Smooth muscle cell of the brain vasculature (primary cell): ENCODE data around the gene ZBTB4.
"Not testable (repeated sequence)": the region's sequence is repeated elsewhere in the genome, so short reads cannot be mapped to it uniquely, and the experiment has no call there.

Experiments used
- DNase-seq: peaks from one replicate; pipeline ENCODE4 v3.0.0-alpha.2; 2012; ENCODE audit warnings: low read depth, low spot score

The ZBTB4 gene

GRCh38 chr17:7469843-7470242 is 9.6 kb downstream of the ZBTB4 start:
- not testable (repeated sequence) for DNase-seq

- DNase-seq: no peak
Measured at GRCh38 chr17:7468804-7469389, 10.5 kb downstream of the ZBTB4 start.

GRCh38 chr17:7468290-7468689 is 11.1 kb downstream of the ZBTB4 start:
- DNase-seq: no peak

DNA sequence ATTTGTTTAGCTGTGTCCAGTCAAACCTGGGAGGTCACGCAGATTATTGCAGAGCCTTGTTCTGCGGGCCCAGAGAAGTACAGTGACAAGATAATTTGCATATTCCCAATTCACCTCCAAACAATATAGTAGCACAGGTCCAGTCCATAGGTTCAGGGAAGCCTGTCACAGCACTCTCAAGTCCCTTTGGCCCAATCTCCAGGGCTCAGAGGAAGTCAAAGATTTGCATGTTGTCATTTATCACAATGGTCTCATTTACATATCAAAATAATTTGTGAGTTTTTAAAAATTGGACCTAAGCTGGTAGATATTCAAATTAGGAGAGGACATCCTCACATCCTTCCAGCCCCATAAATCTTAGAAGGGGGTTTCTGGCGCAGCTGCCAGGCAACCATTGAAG is 11.9 kb downstream of the ZBTB4 start:
- DNase-seq: no peak

GRCh38 chr17:7466639-7467341 is 12.6 kb downstream of the ZBTB4 start:
- DNase-seq: no peak

DNA sequence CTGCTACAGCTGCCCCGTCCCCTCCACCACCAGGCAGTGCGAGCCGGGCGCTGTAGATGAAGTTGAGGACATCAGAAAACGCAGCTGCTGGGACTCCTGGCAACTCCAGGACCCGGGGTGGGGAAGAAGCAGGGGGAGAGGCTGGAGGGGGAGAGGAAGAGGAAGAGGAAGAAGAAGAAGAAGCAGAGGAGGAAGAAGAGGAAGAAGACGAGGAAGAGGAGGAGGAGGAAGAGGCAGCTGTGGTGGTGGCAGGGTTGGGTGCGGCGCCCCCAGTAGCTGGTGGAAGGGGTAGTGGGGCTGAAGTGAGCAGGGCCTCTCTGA is 13.2 kb downstream of the ZBTB4 start:
- DNase-seq: no peak

DNA sequence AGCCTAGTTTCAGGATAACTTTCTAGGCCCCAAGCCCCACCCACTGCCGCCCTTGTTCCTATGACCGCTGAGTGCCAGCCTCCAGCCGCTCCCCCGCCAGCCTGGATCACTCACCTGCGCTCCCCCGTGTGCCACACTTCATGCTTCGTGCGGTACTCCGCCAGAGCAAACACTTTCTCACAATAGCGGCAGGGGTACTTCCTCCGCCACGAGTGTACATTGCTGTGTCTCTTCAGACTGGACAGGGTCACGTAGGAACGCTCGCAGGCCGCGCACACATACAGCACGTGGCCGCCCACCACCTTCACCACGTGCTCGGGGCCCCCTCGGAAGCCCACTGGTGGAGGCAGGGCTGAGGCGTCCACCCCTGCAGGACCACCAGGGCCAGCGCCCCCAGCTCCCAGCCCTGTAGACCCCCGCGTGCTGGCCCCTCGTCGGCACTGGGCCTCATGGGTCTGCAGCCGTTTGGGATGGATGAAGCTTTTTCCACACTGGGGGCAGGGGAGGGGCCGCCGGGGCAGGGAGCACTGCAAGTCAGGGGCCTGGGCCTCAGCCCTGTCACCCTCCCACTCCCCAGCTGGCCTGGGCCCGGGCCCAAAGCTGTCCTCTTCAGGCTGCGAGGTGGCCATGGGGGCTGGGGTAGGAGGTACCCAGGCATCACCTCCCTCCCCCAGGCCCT is 13.7 kb downstream of the ZBTB4 start:
- DNase-seq: no peak

DNA sequence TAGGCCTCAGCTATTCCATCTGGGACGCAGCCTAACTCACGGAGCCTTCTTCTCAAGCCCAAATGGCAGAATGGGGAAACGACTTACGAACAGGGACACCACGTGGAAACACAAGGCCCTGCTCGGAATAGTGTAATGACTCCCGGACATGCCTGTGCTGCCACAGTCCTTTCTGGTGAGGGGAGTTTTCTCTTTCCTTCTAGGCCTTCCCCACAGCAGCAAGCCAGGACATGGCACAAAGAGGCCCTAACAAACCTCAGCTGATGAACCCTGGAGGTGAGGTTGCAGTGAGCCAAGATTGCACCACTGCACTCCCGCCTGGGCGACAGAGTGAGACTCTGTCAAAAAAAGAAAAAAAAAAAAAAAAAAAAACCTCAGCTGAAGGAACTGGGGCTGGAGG is 15.3 kb downstream of the ZBTB4 start:
- no peak for DNase-seq

- no peak for DNase-seq
Measured at GRCh38 chr17:7463372-7463846, 16.0 kb downstream of the ZBTB4 start.

- no peak for DNase-seq
Measured at GRCh38 chr17:7462474-7463371, 16.7 kb downstream of the ZBTB4 start.

DNA sequence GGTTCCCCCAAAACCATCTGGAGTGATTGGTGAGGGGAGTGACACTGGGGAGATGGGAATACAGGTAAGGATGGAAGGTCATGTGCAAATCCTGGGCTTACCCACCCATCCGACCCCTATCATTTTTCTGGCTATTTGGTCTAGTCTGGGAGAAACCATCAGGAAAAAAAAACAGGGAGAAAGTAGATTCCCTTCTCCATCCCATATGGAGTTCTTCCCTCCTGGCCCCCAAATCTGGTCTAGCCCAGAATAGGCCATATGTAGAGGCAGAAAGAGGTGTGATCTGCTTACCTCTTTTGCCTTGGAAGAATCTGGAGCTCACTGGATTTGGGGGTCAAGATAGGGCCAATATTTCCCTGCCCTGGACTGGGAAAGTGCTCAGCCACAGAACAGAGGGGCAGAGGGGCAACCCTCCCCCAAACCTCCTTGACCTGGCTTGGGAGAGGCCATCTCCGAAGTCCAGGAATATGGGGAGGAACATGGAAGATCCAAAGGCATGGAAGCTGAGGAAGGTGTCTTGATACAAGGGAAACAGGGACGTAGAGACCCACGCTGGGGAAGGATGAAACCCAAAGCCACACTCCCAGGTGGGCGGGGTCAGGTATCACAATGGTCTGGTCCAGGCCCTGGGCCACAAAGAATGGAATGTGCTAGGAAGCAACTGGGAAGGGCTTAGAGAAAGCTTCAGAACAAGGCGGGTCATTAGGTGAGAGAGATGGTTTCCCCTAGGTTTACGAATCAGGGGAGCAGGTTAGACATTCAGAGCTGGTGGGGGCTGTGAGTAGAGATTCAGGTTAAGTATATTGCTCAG is 18.4 kb downstream of the ZBTB4 start:
- DNase-seq: no peak

DNA sequence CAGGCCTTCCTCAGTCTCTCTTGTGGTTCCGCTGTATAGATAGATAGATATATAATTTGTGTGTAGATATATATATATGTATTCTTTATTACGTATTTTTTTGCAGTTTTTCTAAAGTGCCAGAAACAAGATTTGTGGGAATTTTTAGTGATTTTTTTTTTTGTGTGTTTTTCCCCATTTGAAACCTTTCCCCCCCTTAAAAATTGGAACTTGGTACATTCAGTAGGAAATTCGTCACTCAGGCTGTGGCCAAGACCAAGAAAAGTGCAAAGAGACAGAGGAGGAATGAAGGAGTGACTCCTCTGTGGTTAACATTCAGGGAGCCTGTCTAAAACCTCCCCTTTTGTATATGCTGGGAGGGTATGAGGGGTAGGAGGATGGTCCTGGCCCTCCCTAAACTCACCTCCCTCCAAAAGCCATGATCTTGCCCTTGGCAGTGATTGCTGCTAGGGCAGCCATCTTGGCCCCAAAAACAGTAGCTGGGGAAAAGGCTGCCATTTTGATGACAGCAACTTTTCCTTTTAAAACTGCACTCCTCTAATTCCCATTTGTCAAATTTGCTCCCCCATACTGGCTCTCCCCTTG is 19.4 kb downstream of the ZBTB4 start:
- no peak for DNase-seq

- DNase-seq: no peak
Measured at GRCh38 chr17:7448461-7448860, 31.0 kb downstream of the ZBTB4 start.

- no peak for DNase-seq
Measured at GRCh38 chr17:7445619-7445968, 33.8 kb downstream of the ZBTB4 start.

- DNase-seq: no peak
Measured at GRCh38 chr17:7444682-7445618, 34.5 kb downstream of the ZBTB4 start, which contains the start of gene CHRNB1. CHRNB1 (plus strand) TSS chr17:7445061; CDS start chr17:7445128, 67 bp downstream.

GRCh38 chr17:7443499-7444485 is 35.6 kb downstream of the ZBTB4 start:
- no peak for DNase-seq

- no peak for DNase-seq
Measured at GRCh38 chr17:7442142-7442541, 37.3 kb downstream of the ZBTB4 start.

DNA sequence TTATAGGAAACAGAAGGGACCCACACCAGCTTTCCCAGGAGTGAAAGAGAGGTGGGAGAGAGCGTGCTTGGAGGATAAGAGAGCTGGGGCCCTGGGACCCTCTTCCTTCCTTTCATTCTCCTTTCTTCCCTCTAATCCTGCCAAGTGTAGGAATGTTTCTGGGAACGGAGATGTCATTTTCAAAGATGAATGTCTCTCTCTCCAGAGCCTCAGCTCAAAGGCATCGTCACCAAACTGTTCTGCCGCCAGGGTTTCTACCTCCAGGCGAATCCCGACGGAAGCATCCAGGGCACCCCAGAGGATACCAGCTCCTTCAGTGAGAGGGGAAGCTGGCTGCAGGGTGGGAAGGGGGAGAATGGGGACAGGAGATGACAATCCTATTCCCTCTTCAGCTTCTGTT is 38.2 kb downstream of the ZBTB4 start:
- DNase-seq: no peak

- DNase-seq: no peak
Measured at GRCh38 chr17:7440834-7441195, 38.6 kb downstream of the ZBTB4 start.
